Kidney (tissue), 14 donors: ENCODE data around the gene GNA12. TPM values are rescaled to one million over a fixed set of nuclear protein-coding genes. Genes with fewer than 3 reads are reported as not detected.

Experiments used
- DNase-seq, 5 donors: peaks; one replicate each; pipeline ENCODE4 v3.0.0-alpha.2; 2013 to 2020
- FAIRE-seq: peaks from 2 replicates; lab custom pipeline; 2012; peaks lifted over from hg19 to GRCh38; lab: Jason Lieb, UNC
- H3K27ac ChIP-seq, 2 donors: one replicate each; pipeline ENCODE4 v1.7.0; 2013; ENCODE audit warnings: low read depth in 2 of 2, low read length in 2 of 2, inconsistent platforms in 1 of 2
- H3K27me3 ChIP-seq: one replicate; pipeline ENCODE4 v1.7.1; 2013; ENCODE audit warnings: low read length, inconsistent platforms; ENCODE audit not compliant: control insufficient read depth, insufficient read depth
- H3K36me3 ChIP-seq, 3 donors: one replicate each; pipeline versions ENCODE4 v1.7.0 to v1.7.1; 2013; ENCODE audit warnings: low read length in 3 of 3, control low read depth in 1 of 3, inconsistent platforms in 1 of 3; ENCODE audit not compliant: insufficient read depth in 3 of 3, control insufficient read depth in 2 of 3
- H3K4me1 ChIP-seq, 3 donors: one replicate each; pipeline versions ENCODE4 v1.7.0 to v1.7.1; 2013; ENCODE audit warnings: low read length in 3 of 3, inconsistent platforms in 1 of 3, low read depth in 1 of 3; ENCODE audit not compliant: control insufficient read depth in 2 of 3, insufficient read depth in 2 of 3
- H3K4me3 ChIP-seq, 3 donors: one replicate each; pipeline versions ENCODE4 v1.7.0 to v1.8.1; 2013; ENCODE audit warnings: low read length in 3 of 3, control low read depth in 1 of 3, inconsistent platforms in 1 of 3
- H3K9ac ChIP-seq, 3 donors: one replicate each; pipeline versions ENCODE4 v1.7.0 to v1.7.1; 2013; ENCODE audit warnings: low read length in 3 of 3, control low read depth in 1 of 3, inconsistent platforms in 1 of 3
- H3K9me3 ChIP-seq, 3 donors: one replicate each; pipeline versions ENCODE4 v1.7.0 to v1.7.1; 2013; ENCODE audit warnings: low read length in 3 of 3, control low read depth in 1 of 3, inconsistent platforms in 1 of 3; ENCODE audit not compliant: control insufficient read depth in 2 of 3, insufficient read depth in 1 of 3
- intact Hi-C: fragments of 100-400 bp; cut with DNase I; formaldehyde crosslinking; loops from one replicate; pipeline ENCODE4 v1.11.1; 2022
- polyA plus RNA-seq: library from polyadenylated mRNA; stranded (reverse); fragments of 350-450 nt; fragmentation: Illumina TruSeq; extraction: RNeasy Lipid Tissue Mini Kit (QIAGEN cat#74804); gene quantifications from one replicate; pipeline ENCODE4 v1.2.3, GENCODE V29; 2014; ENCODE audit warnings: low read depth, low replicate concordance; ENCODE audit not compliant: insufficient read depth
- total RNA-seq: library from RNA; stranded (reverse); fragmentation: NEBNext Ultra II Directional; extraction: Animal tissue kit (Norgen Biotek cat#: 25700); gene quantifications from one replicate; pipeline ENCODE4 v1.2.1, GENCODE V29; 2021
- TF ChIP-seq, protein P1 (sequence below): IDR thresholded peaks from 3 replicates; pipeline ENCODE4 v1.5.1; 2012; ENCODE audit warnings: mild to moderate bottlenecking, moderate library complexity, borderline replicate concordance; ENCODE audit not compliant: insufficient read depth; ENCODE audit errors: extremely low read depth
- donor health status: control.
- donor health status: control.
- donor health status: control.
- donor health status: control.
- donor health status: control.
- donor health status: DM: yes; HTN: yes; CAD: no.
- donor health status: Normal renal cell carcinoma (clear cell type).

The GNA12 gene
- total and polyA plus RNA-seq, 2 donors from 2014 or later: 16.5 to 41.1 TPM

DNA sequence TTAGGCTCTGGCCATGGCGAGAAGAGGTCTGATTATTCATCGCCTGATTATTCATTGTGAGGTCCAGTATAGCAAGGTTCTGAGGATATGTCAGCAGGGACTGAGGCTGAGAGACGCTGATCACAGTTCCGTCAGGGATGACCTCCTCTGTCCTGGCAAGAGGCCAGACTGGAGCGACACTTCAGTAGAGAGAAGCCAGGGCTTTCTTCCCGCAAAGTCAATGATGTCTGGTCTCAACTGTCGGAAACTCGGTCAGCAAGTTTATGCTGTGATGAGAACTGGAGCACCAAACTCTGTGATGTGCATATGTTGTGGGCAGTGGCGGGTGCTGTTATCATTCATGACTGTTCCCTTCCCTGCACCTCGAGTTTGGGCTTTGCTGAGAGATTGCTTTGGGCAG lies 29.0 kb upstream of the GNA12 start:
- Histone ChIP-seq H3K9me3 (no peaks in the 10 kb centered on the region), H3K27me3 (no peaks in the 10 kb centered on the region), H3K27ac (no peak overlapping the region), H3K4me3 (no peak overlapping the region), H3K4me1 (peaks cover 0 to 4% (median 0%) of the 10 kb centered on the region in 3 donors), H3K36me3 (no peaks in the 10 kb centered on the region), H3K9ac (no peak overlapping the region)
- DNase-seq (peak in 2 of 5 donors; percentile 59 to 62), FAIRE-seq (no peak)
- TF ChIP-seq, protein P1, sequence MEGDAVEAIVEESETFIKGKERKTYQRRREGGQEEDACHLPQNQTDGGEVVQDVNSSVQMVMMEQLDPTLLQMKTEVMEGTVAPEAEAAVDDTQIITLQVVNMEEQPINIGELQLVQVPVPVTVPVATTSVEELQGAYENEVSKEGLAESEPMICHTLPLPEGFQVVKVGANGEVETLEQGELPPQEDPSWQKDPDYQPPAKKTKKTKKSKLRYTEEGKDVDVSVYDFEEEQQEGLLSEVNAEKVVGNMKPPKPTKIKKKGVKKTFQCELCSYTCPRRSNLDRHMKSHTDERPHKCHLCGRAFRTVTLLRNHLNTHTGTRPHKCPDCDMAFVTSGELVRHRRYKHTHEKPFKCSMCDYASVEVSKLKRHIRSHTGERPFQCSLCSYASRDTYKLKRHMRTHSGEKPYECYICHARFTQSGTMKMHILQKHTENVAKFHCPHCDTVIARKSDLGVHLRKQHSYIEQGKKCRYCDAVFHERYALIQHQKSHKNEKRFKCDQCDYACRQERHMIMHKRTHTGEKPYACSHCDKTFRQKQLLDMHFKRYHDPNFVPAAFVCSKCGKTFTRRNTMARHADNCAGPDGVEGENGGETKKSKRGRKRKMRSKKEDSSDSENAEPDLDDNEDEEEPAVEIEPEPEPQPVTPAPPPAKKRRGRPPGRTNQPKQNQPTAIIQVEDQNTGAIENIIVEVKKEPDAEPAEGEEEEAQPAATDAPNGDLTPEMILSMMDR: no peak
- intact Hi-C loops: no loop called here

DNA sequence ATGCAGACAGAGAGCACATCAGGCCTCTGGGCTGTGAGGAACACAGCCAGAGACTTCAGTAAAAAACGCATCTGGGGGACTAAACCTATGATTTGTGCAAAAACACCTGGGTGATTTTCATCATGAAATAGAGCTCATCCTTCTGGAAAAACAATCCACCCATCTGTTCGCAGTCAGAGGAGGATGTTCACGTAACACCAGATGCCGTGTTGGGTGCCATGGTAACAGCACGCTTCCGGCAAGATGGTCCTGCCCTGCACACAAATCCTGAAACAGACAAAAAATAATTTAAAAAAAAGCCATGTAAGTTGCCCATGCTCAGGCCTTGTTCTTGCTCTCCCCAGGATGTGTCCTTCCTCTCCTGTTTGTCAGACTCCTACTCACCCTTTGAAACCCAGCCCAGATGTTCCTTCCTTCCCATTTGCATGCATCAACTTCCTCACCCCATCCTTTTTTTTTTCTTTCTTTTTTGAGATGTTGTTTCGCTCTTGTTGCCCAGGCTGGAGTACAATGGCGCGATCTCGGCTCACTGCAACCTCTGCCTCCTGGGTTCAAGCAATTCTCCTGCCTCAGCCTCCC lies 28.3 kb upstream of the GNA12 start:
- no peak overlapping the region for H3K27ac ChIP-seq
- intact Hi-C loops: no loop called here
- no peak for FAIRE-seq
- no peak overlapping the region for H3K9ac ChIP-seq
- no peak for DNase-seq
- H3K27me3 ChIP-seq: no peaks in the 10 kb centered on the region
- no peak overlapping the region for H3K4me3 ChIP-seq
- TF ChIP-seq, protein P1: no peak
- H3K9me3 ChIP-seq: no peaks in the 10 kb centered on the region
- peaks cover 0 to 4% (median 0%) of the 10 kb centered on the region in 3 donors for H3K4me1 ChIP-seq
- H3K36me3 ChIP-seq: no peaks in the 10 kb centered on the region

GRCh38 chr7:2870471-2870931 lies 26.4 kb upstream of the GNA12 start:
- H3K36me3 ChIP-seq: no peaks in the 10 kb centered on the region
- no peaks in the 10 kb centered on the region for H3K27me3 ChIP-seq
- TF ChIP-seq, protein P1: no peak
- DNase-seq (peak; percentile 71 to 91 (median 78)), FAIRE-seq (no peak)
- H3K27ac ChIP-seq: no peak overlapping the region
- H3K9ac ChIP-seq: no peak overlapping the region
- no peak overlapping the region for H3K4me3 ChIP-seq
- intact Hi-C loops: no loop called here
- peaks cover 0 to 4% (median 0%) of the 10 kb centered on the region in 3 donors for H3K4me1 ChIP-seq
- no peaks in the 10 kb centered on the region for H3K9me3 ChIP-seq
